ENCODE measurements around the gene CCL22.

Gene CCL22

DNA sequence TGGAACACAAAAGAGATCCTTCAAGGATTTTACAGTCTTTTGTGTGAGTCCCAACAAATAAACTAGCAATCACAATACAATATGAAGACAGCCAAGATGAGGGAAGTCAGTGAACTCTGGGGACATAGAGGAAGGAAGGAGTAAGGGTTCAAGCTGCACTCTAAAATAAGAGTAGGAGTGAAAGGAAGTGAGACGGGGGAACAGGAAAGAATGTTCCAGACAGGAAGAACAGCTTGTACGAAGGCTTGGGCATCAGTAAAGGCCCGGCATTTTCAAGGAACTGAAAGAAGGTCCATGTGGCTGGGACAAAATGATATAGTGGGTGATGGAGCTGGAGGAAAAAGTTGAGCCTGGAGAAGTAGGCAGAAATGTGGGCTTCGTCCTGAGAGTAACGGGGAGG, 50.5 kb downstream of the CCL22 start:
- H3K4me3 ChIP-seq (ENCODE audit: low read length), result no peak overlapping the region
- no peak for DNase-seq (ENCODE audit: low read depth)
- TF ChIP-seq, protein P1, sequence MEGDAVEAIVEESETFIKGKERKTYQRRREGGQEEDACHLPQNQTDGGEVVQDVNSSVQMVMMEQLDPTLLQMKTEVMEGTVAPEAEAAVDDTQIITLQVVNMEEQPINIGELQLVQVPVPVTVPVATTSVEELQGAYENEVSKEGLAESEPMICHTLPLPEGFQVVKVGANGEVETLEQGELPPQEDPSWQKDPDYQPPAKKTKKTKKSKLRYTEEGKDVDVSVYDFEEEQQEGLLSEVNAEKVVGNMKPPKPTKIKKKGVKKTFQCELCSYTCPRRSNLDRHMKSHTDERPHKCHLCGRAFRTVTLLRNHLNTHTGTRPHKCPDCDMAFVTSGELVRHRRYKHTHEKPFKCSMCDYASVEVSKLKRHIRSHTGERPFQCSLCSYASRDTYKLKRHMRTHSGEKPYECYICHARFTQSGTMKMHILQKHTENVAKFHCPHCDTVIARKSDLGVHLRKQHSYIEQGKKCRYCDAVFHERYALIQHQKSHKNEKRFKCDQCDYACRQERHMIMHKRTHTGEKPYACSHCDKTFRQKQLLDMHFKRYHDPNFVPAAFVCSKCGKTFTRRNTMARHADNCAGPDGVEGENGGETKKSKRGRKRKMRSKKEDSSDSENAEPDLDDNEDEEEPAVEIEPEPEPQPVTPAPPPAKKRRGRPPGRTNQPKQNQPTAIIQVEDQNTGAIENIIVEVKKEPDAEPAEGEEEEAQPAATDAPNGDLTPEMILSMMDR (IDR thresholded peaks at IDR 0.05; ENCODE audit: insufficient read depth, low read depth, low read length, missing control alignments), result no peak

- H3K4me3 ChIP-seq (ENCODE audit: low read length), result no peak overlapping the region
- peak; percentile 42 for DNase-seq (ENCODE audit: low read depth)
- TF ChIP-seq, protein P1 (IDR thresholded peaks at IDR 0.05; ENCODE audit: insufficient read depth, low read depth, low read length, missing control alignments), result no peak
Measured at GRCh38 chr16:57409870-57410587, 51.4 kb downstream of the CCL22 start.

GRCh38 chr16:57411362-57411976, 52.9 kb downstream of the CCL22 start:
- H3K4me3 ChIP-seq (ENCODE audit: low read length), result no peak overlapping the region
- TF ChIP-seq, protein P1 (IDR thresholded peaks at IDR 0.05; ENCODE audit: insufficient read depth, low read depth, low read length, missing control alignments), result no peak
- DNase-seq (ENCODE audit: low read depth), result no peak

DNA sequence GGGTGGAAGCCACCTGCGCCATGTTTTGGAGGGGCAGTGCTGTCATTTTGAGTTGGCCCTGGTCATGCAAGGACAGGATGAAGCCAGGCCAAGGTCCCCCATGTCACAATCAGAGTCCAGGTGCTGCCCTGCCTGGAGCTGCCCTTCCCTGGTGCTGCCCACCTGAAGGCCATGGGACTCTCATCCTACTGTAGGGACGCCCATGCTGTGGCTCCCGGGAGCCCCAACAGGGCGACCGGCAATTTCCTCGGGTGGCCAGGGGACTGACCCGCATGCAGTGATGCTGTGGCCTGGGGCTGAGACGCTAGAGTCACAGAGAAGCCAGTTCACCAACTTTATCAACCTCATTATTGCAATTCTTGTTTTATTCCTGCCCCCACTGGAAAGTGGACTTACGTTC, 54.0 kb downstream of the CCL22 start:
- DNase-seq (ENCODE audit: low read depth), result no peak
- TF ChIP-seq, protein P1 (IDR thresholded peaks at IDR 0.05; ENCODE audit: insufficient read depth, low read depth, low read length, missing control alignments), result no peak

GRCh38 chr16:57413301-57413730, 54.7 kb downstream of the CCL22 start:
- TF ChIP-seq, protein P1 (IDR thresholded peaks at IDR 0.05; ENCODE audit: insufficient read depth, low read depth, low read length, missing control alignments), result no peak
- H3K4me3 ChIP-seq (ENCODE audit: low read length), result no peak overlapping the region
- DNase-seq (ENCODE audit: low read depth), result no peak

More for the DNA sequence above, 54.0 kb downstream of the CCL22 start:
- H3K4me3 ChIP-seq (ENCODE audit: low read length), result no peak overlapping the region

- TF ChIP-seq, protein P1 (IDR thresholded peaks at IDR 0.05; ENCODE audit: insufficient read depth, low read depth, low read length, missing control alignments), result no peak
- H3K4me3 ChIP-seq (ENCODE audit: low read length), result no peak overlapping the region
- DNase-seq (ENCODE audit: low read depth), result no peak
Measured at GRCh38 chr16:57413733-57414132, 55.1 kb downstream of the CCL22 start.
